DMS114 treated with DMSO at 0.1 percent for 48 hours (cell line): ENCODE measurements around the gene ASL.
"Not testable (repeated sequence)": the region's sequence is repeated elsewhere in the genome, so short reads cannot be mapped to it uniquely, and the experiment has no call there.

Experiments used
- DNase-seq: peaks from one replicate; lab custom pipeline; 2025; ENCODE audit not compliant: unreplicated experiment; lab: John Stamatoyannopoulos, UW

Gene ASL

DNA sequence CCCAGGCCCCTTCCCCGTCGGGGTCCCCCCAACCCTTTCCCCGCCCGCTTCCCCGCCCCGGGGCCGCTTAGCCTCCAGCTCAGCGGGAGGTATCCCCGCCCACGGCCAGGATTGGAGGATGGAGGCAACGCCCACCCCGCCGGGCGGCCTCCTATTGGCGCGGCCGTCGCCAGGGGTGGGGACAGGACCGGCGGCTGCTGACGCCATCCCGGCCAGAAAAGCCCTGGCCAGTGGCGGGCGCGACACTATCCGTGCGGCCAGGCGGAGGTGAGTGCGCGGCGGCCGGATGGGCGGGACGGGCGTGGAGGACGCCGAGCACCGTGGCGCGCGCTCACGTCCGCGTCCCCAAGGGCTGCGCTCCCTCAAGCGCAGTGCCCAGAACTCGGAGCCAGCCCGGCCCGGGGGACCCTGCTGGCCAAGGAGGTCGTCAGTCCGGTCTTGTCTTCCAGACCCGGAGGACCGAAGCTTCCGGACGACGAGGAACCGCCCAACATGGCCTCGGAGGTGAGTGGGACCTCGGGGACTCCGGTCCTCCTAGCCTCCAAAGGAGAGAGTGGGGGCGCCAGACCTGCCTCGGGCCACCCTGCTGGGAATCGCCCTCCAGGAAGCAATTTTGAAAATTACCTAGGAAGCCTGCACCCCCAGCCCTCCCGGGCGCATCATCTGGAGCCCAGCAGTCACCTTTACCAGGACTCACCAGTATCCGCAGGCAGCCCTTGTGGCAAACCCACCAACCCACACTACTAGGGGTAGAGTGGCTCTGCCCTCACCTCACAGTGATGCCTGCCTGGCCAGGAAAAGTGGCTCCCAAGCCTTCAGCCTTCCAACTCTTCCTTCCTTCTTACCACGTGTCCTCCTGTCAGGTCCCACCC, at the start of gene ASL:
ASL (plus strand) TSS at position 230 of the 872 bp plus-strand sequence; CDS start at position 493, 263 bp downstream.
- peak; percentile 68 for DNase-seq

DNA sequence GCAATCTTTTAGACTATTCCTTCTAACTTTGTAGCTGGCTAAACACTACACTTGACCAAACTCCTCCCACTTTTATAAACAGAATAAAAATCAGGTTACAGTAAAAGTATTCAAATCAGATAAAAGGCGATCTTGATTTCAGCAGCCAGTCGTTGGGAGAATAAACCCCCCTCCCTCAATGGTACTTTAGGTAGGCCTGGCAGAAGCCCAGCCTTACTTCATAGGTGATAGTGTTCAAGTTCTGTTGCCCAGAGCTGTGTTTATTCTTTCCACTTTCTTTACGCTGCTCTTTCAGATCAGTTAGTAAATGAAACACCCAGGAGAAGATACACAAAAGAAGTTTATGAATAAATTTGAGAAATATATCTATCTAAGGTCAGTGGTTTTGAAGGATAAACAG, 47.3 kb upstream of the ASL start:
- DNase-seq, result not testable (repeated sequence)

DNA sequence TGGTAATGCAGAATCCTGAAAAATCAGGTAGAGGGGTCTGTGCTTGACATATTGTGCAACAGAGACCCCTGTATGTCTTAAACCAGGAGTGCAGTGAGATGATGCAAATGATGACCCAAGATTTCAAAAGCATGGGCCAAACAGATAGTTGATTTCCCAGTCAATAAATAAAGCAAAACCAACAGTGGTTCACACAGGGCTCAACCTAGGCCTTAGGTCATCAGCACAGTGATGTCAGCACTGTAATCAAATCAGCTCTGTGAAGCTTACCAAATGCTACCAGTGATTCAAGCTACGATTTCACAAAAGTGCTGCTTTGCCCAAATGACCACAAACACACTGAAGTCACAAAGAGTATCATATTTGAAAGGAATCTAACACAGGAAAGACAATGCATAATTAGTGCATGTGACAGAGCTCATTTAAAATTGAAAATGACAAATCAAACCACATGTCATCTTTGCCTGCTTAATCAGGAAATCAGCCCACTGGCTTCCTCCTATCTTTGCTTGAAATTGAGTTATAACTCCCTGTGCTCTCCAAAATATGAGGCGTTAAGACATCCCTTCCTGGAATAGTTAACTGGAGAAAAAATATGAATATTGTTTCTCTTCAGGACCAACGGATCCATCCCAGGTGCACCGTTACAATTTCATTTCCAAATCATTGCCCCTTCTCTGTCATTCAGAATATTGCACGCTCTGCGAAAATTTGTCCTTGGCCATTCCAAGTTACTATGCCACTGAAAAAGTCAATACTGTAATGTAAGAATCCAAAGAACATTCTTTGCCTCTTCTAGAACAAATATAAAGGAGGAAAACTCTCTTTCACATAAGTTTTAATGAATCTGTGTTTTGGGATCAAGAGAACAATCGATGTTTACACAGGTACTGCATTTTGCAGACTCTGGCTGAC, 41.9 kb upstream of the ASL start:
- no peak for DNase-seq

DNA sequence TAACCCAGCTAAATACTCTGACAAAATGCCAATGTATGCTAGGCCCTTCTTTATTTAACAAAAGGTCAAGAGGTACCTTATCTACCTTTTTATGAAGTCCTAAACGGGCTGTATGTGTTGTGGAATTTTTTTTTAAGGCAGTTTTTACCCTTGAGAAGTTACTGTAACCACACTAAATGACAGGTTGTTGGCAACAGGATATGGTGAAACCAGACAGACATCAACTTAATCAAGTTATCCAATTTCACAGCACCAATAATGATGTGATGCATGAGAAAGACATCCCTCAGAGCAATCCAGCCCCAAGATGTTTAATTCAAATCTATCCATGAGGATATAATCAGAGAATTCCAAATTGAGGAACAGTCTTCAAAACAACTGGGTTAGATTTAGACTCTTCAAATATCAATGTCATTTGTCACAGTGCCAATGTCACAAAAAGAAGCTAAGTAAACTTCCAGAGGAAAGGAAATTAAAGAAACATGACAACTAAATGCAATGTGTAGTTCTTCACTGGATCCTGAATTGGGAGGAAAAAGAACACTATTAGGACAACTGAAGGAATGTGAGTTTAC, 41.1 kb upstream of the ASL start:
- DNase-seq, result not testable (repeated sequence)

DNA sequence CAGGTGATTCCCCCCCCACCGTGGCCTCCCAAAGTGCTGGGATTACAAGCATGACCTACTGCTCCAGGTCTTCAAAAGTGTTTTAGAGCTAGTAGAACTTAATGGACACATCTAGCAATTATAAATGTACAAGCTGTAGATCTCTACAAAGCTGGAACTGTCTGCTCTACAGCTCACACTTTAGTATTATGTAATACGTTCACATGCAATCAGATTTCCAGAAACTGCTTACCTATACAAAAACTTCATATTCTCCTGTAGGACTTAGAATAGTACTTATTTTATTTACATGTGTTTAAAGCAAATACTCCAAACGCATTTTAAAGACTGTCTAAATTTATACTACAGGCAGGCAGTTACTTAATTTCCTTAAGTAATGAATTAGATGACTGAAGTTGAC, 39.2 kb upstream of the ASL start:
- no peak for DNase-seq

DNA sequence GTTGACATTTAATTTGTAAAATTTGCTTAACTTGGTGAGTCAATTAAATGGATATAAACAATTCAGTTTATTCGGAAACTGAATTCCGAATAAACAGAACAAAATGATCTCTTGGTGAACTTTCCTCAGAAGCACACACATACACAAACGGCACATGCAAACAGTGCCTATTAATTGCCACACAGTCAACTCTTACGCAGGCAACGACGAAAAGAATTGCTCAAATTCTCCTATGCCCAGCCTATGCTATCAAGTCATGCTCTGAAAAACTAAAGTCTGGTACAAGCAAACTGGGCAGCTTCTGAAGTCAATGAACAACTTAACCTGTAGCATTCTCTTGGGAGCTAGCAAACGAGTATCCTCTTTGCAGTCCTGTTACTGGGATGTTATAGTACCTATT, 38.8 kb upstream of the ASL start:
- no peak for DNase-seq

DNA sequence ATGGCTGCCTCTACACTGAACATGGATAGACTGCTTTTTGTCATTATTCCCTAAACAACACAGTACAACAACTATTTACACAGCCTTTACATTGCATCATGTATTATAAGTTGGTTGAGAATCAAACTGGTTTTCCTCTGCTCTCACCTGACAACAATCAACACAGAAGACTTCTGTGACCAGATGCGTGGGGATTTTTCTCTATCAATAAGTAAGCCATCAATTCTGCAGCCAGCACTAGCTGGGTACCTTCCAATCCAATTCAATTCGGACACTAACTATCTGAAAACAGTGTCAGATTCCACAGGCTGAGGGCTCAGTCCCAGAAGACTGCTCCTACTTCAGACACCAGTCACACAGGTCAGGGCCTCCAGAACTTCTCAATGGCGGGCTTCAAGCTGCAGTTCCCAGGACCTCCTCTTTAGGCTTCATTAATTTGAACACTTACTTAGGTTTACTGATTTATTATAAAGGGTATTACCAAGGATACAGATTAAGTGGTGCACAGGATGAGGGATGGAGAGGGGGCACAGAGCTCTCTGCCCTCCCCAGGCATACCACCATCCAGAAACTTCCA, 36.4 kb upstream of the ASL start:
- DNase-seq, result no peak

DNA sequence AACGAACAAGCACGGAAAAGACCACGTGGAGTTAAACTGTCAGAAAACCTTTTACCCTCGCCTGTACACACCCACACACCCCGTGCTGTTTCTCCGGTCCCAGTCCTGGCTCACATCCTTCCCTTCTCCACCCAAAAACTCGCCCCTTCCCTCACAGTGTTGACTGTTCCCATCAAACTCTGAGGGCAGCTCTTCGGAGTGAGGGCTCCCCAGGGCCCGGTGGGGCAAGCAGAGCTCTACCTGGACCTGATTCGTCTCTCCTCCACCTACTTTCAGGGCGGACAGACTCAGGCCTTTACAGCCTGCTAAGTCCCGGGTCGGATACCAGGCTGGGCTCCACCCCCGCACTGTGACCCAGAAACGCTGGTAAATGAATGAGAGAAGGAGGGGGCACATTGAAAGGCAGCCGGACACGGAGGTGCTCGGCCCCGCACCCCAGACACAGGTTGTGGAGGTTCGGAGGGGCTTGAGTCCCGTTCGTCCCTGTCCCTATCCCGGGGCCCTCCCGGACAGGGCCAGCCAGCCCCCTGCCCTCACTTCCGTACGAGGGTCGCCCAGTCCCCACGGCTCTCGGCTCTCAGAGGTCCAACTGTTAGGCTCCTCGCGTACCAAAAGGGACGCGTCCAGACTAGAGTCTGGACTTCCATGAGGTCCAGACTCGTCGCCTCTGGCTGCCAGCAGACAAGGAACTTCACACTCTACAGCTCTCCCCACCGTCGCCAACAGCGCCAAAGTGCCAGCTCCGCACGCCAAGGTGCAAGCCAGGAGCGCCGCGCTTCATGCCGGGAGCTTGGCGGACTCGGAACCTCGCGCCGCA, 31.7 kb upstream of the ASL start:
- no peak for DNase-seq

DNA sequence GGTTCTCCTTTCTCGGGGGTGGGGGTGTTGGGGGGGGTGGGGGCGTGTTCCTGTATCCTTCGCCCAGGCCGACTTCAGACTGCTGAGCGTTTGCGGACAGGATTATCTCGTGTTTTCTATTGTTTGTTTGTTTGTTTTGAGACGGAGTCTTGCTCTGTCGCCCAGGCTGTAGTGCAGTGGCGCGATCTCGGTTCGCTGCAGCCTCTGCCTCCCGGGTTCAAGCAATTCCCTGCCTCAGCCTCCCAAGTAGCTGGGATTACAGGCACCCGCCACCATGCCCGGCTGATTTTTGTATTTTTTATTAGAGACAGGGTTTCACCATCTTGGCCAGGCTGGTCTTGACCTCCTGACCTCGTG, 31.1 kb upstream of the ASL start:
- not testable (repeated sequence) for DNase-seq

DNA sequence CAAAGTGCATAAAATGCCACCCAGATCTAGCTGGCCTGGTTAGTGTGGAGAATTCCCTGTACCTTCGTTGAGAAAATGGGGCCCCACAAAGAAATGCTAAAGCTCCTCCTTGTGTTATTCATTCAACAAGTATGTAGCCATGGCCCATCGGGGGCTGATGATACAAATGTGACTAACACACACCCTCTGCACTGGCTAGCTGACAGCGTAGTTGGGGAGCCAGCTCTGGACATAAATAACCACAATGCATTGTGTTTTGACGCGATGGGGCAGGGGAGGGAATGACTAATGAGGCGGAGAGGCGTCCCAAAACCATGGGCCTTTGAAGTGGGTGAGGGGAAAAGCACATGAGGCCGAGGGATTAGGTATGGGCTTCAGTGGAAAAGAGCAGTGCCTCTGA, 28.2 kb upstream of the ASL start:
- no peak for DNase-seq

DNA sequence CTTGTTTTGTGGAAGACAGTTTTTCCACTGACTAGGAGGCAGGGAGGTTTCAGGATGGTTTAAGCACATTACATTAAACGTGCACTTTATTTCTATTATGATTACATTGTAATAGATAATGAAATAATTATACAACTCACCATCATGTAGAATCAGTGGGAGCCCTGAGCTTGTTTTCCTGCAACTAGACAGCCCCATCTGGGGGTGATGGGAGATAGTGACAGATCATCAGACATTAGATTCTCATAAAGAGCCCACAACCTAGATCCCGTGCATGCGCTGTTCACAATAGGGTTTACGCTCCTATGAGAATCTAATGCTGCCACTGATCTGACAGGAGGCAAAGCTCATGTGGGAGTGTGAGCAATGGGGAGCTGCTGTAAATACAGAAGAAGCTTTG, 25.7 kb upstream of the ASL start:
- DNase-seq, result not testable (repeated sequence)

DNA sequence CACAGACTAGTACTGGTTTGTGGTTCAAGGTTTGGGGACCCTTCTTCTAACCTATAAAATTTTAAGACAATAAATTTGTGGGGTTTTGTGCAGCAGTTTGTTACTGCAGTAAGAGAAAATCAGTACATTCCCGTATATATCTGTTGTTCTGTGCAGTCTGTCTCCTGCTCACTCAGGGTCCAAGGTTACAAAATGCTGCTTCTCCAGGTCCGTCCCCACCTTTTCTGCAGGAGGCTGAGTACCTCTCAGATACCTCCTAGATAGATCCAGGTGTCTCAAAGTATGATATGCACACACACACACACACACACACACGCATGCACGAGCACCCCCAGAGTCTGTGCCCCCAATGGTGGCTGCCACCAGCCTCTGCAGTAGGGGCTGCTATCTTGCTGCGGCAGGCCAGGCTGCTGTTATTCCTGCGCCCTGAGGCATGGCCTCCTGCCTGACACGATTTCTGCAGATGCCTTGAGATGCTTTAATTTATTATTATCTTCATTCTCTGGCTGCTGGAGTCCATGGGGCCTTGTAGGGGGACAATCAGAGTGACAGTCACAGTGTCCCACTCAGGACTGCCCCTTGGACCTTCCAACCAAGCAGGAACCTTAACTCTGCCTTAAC, 25.2 kb upstream of the ASL start:
- DNase-seq, result no peak

DNA sequence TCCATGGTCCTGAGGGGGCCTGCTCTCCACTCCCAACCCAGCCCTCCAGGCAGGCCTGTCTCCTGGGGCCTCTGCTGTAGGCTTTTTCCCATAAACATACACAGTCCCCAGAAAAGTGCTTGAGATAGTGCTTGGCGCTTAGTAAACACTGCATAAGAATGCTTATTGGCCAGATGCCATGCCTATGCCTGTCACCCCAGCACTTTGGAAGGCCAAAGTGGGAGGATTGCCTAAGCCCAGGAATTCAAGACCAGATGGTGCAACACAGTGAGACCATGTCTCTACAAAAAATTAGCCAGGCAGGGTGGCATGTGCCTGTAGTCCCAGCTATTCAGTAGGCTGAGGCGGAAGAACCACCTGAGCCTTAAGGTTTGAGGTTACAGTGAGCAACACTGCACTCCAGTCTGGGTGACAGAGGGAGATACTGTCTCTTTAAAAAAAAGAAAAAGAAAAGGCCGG, 24.6 kb upstream of the ASL start:
- no peak for DNase-seq

DNA sequence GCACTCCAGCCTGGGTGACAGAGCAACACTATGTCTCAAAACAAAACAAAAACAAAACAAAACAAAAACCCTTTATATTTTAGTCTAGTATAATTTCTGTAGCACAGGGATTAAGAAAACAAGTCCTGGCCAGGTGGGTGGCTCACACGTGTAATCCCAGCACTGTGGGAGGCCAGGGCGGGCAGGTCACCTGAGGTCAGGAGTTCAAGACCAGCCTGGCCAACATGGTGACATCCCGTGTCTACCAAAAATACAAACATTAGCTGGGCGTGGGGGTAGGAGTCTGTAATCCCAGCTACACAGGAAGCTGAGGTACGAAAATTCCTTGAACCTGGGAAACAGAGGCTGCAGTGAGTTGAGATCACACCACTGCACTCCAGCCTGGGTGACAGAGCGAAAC, 23.2 kb upstream of the ASL start:
- DNase-seq, result no peak

DNA sequence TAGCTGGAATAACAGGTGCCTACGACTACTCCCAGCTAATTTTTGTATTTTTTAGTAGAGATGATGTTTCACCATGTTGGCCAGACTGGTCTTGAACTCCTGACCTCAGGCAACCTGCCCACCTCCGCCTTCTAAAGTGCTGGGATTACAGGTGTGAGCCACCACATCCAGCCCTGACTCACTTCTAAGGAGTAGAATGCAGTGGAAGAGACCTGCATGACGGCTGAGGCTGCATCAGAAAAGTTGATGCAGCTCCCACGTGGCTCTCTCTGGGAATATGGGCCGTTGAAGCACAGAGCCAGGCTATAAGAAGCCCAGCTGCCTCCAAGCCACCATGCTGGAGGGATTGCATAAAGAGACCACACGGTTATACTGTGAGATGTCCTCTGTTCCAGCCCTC, 21.6 kb upstream of the ASL start:
- DNase-seq, result no peak

DNA sequence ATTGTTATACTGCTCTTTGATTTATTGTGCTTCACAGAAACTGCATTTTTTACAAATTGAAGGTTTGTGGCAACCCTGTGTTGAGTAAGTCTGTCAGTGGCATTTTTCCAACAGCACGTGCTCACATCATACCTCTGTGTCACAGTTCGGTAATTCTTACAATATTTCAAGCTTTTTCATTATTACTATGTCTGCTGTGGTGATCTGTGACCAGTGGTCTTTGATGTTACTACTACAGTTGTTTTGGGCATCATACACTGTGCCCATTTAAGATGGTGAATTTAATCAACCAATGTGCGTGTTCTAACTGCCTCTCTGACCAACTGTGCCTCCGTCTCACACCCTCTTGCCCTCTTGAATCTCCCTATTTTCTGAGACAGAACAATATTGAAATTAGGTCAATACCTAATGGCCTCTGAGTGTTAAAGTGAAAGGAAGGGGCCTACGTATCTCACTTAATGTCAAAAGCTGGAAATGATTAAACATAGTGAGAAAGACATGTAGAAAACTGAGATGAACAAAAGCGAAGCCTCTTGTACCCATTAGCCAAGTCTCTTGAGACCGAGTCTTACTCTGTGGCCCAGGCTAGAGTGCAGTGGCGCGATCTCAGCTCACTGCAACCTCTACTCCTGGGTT, 20.2 kb upstream of the ASL start:
- no peak for DNase-seq

DNA sequence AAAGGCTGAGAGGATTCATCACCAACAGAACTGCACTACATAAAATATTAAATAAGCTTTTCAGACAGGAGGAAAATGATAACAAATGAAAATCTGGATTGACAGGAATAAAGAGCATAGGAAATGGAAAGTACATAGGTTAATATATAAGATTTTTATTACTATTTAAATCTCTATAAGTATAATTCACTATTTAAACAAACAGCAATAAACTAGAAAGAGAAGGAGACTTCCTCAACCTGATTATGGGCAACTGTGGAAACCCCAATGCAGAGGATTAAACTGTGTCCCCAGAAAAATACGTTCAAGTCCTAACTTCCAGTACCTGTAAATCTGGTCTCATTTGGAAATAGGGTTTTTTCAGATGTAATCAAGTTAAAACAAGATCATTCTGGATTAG, 14.8 kb upstream of the ASL start:
- no peak for DNase-seq

DNA sequence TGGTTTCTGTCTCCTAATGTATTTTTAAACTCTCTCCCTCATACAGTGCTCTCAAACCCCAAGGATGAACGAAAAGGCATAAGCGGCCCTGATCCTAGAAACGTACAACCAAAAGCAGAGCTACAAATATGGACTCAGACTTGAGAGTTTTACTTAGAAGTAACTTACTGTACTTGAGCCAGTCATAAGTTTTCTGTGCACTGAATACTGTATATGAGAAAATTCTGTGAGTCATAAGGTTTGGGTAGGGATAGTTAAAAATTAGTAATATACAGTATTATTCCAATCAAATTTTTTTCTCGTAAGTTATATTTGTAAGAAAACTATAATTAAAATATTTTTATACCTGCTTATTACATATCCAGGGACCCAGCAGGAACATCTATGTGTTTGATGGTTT, 5.9 kb upstream of the ASL start:
- DNase-seq, result no peak

DNA sequence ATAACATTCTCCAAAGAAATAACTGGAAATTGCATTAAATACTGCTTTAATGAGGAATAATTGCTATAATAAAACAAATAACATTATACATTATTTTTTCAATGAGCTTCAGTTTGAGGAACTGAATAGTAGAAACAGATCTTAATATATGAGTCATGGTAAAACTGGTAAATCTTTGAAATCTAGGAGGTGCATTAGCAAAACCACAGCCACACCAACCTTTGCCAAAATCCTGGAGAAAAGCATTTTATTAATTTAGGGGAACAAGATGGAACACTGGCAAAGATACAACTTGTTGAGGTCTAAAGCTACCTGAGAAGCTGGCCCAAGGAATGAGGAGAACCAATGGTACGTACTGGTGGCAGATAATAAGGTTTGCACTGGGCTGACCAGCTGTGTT, 5.4 kb upstream of the ASL start:
- no peak for DNase-seq

DNA sequence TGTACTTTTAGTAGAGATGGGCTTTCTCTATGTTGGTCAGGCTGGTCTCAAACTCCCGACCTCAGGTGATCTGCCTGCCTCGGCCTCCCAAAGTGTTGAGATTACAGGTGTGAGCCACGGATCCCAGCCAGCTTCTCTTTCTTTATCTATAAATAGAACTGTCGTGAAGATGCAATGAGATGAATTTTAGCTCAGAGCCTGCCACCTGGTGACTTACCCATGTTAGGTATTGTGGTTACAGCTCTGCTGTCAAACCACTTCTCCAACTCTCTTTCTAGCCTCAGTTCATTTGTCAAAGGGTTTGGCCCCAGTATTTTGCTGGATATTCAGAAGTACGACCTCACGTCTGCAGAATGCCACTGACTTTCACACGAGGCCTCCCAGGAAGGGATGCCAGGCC, 3.4 kb upstream of the ASL start:
- DNase-seq, result not testable (repeated sequence)
